Measurements from ENCODE around the gene M1AP.
"Not testable (repeated sequence)": the region's sequence is repeated elsewhere in the genome, so short reads cannot be mapped to it uniquely, and the experiment has no call there.

Gene M1AP

DNA sequence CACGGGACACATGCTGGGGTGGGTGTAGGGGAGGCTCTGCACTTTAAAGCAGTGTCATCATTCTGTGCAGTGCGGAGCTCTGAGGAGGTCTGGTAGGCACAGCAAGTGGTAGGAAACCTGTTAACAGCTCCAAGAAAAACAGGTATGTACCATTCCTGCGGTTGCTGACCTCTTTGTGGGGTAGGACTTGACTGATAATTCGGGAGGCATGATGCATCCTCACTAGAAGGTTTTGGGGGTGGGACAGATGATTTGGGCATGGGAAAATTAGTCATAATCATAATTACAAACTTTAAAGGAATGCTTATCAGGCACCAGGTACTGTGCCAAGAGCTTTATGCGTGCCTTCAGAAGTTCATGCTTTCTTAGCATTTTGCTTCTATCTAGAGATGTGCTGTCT is 83.9 kb downstream of the M1AP start:
- no peak for DNase-seq (ENCODE audit: low read depth in 2 of 2)

- no peak for DNase-seq (ENCODE audit: low read depth in 2 of 2)
These were observed 85.9 kb downstream of the M1AP start for GRCh38 chr2:74562126-74562775.

DNA sequence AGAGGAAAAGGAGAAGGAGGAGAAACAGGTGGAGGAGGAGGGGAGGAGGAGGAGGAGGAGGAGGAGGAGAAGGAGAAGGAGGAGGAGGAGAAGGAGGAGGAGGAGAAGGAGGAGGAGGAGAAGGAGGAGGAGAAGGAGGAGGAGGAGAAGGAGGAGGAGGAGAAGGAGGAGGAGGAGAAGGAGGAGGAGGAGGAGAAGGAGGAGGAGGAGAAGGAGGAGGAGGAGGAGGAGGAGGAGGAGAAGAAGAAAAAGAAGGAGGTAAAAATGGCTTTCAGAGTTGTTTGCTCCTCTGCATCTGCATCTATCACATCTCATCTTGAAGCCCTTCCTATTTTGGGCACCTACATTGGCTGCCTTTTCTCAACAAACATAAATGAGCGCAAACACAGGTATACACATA is 87.1 kb downstream of the M1AP start:
- not testable (repeated sequence) for DNase-seq (ENCODE audit: low read depth in 2 of 2)

- no peak for DNase-seq (ENCODE audit: low read depth in 2 of 2)
These were observed 87.5 kb downstream of the M1AP start for GRCh38 chr2:74560591-74560990.

- DNase-seq (ENCODE audit: low read depth in 2 of 2): no peak
These were observed 88.2 kb downstream of the M1AP start for GRCh38 chr2:74559912-74560311.

GRCh38 chr2:74558284-74559230 is 89.6 kb downstream of the M1AP start:
- DNase-seq (ENCODE audit: low read depth in 2 of 2): no peak

- no peak for DNase-seq (ENCODE audit: low read depth in 2 of 2)
These were observed 91.2 kb downstream of the M1AP start for GRCh38 chr2:74556831-74557370.

- DNase-seq (ENCODE audit: low read depth in 2 of 2): no peak
These were observed 92.0 kb downstream of the M1AP start for GRCh38 chr2:74556159-74556558.

GRCh38 chr2:74555610-74556103 is 92.5 kb downstream of the M1AP start:
- DNase-seq (ENCODE audit: low read depth in 2 of 2): no peak

DNA sequence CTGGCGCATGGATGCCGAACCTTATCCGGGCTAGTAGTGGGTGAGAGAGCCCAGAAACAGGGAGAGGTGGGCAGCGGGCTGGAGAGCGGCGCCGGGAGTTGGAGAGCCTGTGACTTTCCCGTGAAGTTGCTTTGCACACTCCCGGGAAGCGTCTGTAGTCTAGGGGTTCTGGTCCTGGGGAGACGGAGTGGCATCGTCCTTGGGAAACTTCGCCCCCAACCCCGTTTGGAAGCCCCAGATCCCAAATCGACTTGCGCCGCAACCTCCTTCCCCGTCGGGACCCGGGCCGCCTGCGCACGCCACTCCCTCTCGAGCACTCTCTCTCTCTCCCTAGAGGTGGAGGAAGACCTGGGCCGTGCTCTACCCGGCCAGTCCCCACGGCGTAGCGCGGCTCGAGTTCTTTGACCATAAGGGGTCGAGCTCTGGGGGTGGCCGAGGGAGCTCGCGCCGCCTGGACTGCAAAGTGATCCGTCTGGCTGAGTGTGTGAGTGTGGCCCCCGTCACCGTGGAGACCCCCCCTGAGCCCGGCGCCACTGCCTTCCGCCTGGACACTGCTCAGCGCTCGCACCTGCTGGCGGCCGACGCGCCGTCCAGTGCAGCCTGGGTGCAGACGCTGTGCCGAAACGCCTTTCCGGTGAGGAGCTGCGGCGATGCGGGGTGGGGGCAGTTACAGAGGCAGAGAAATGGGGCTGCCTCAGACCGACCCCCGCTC is 93.2 kb downstream of the M1AP start:
- no peak for DNase-seq (ENCODE audit: low read depth in 2 of 2)

DNA sequence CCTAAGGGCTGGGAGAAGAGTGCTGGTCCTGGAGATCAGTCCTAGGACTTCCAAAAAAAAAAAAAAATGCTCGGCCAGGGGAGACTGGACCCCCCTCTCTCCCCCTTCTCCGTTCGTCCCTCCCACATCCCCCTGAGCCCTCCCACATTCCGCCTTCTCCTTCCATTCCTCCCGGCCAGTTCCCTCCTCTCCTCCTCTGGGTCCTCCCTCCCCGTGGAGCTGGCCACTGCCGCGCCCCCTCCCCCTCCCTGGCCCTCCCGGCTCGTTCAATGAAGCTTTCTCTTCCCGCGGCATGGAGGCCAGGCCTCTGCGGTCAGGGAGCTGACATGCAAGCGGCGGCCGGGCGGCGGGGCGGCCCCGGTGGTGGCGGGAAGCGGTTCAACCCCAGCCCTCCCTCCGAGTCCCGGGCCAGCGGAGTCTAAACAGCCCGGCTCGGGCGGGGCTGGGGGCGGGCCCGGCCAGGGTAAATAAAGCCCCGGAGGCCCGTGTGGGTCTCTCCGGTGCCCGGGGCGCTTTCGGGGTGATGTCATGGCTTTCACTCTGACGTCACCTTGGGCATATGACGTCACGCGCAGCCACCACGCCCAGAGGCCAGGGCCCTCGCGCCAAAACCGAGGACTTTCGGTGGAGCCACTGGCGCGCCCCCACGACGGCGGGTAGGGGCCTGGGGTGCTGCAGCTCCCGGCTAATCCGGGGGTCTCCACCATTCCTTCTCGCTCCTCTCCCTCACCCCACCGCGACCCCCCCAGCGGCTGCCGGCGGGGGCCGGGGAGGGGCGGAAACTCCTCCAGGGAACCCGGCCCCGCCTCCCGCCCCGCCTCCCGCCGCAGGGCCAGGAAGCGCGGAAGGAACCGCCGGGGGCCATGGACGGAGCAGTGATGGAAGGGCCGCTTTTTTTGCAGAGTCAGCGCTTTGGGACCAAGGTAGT is 94.0 kb downstream of the M1AP start, which contains the start of the genes DOK1 and LOXL3:
TSS of gene DOK1 (plus strand) at position 829 of the 928 bp plus-strand sequence. CDS start at position 864, 35 bp downstream.
TSS of gene LOXL3 (minus strand) at position 51 of the 928 bp plus-strand sequence. CDS start 1,308 bp downstream, outside the sequence.
- DNase-seq (ENCODE audit: low read depth in 2 of 2): peak; percentile 79 to 82

DNA sequence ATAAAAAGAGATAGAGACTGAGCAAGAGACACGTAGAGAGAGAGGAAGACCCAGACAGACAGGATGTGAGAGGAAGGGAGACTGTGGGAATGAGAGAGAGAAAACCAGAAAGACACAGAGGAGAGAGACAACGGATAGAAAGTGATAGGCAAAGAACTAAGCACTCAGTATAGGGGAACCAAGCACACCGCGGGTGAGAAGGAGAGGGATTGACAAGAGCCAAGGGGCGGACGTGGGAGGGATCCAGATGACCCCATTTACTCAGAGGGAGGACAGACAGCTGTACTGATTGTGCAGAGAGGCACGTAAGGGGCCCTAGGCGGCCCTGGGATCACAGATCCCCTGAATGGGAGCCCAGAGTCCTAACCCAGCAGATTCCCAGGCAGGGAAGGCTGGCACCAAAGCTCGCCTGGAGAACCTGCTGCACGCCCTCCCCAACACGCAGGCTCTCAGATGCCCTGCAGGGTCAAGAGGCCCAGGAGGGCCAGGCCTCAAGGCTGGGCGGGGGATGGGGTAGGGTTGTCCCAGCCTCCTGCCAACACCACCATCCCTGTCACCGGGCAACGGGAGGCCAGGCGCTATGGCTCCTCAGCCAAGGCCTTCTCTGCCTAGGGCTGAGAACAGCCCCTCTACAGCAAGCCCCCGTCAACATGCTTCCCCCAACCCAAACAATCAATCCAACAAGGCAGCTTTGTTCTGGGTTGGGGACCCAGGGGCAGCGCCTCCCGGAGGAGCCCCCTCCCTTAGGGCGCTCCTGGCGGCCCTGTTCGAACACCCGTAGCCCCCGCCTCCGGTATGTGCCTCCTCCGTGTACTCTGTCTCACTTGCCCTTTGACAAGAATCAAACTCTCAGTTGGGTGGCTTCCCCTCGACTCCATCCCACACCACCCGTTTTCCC is 95.0 kb downstream of the M1AP start:
- DNase-seq (ENCODE audit: low read depth in 2 of 2): no peak

- DNase-seq (ENCODE audit: low read depth in 2 of 2): no peak
These were observed 95.9 kb downstream of the M1AP start for GRCh38 chr2:74551942-74552913.

DNA sequence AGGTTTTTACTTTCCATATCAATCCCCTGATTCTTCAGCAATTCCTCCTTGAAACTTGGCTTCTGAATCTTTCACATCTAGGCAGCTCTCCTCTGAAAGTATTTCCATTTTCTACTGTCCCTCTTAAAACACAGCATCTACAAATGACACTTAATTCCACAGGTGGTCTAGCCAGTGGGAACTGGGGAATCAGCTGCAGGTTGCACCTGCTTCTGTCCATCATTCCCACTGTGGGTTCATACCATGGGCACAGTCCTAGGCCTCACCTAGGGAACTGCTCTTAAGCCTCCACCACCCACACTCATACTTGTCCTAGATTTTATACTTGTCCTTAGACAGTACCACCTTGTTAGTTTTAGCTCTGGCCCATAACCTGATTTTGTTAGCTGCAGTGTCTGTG is 96.6 kb downstream of the M1AP start:
- no peak for DNase-seq (ENCODE audit: low read depth in 2 of 2)

- no peak for DNase-seq (ENCODE audit: low read depth in 2 of 2)
These were observed 97.9 kb downstream of the M1AP start for GRCh38 chr2:74550231-74550630.

DNA sequence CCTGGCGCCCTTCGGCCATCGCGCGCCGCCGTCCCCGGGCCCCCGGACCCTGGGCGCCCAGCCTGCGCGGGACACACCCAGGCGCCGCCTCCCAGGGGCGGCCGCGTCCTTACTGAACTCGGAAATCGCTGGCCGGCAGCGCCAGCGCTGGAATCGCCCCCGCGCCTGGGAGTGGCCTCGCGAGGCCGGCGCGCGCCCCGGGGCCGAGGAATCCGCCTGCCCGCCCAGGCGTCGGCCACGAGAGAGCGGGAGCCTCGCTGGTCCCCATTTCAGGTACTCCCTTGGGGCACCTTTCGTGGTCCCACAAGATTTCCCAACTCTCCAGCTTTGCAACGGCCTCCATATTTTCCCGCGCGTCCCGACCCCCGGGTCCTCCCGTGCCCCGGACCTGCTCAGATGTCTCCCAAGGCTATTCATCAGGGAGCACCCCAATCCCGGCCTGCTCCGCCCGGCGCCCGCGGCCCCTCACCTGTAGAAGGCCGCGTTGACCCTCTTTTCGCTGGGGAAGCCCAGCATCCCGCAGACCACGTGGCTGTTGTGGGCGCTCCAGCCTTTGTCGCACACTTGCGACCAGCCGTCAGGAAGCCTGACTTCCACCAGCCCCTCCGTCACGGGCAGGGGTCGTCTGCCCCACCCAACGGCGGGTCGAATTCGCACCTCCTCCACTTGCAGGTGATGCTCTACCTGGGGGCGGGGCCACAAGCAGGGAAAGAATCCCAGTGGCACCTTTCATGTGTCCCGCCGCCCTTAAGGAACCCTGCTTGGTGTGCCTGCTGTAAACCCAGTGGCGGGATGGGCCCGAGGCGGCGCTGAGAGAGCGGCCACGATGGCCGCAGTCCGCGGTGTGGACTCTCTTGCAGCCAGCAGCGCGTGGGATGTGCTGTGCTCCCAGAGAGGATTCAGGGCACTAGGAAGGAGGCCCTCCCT is 99.0 kb downstream of the M1AP start:
- no peak for DNase-seq (ENCODE audit: low read depth in 2 of 2)

DNA sequence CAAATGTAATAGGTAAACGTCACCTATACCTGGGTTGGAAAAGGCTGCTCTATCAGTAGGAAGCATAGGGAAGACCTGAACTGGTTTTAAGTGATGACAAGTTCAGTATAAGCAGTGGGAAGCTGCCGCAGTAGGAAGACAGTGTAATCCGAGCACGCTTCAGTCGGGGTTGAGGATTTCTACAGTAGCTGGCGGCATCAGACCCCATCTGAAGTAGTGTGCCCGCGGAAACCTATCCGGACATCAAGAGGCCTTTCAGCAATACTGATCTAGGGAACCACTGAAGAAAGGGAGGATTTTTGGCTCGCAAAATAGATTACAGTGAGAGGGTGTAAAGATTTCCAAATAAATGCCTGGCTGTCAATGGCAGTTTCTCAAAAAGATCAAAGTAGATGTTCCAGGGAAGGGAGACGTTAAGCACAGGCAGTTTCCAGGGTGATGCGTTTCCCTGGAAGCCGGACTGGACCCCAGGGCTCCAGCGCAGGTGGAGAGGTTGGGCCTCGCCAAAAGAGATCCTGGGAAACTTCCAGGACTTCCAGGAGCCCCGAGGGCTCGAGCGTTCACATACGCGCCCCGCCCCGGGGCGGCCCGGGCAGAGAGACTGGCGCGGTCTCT is 99.7 kb downstream of the M1AP start:
- DNase-seq (ENCODE audit: low read depth in 2 of 2): no peak
